M059J (cell line): ENCODE data around the gene TRAK1. TPM values are rescaled to one million over a fixed set of nuclear protein-coding genes. Genes with fewer than 3 reads are reported as not detected.
"Not testable (repeated sequence)": the region's sequence is repeated elsewhere in the genome, so short reads cannot be mapped to it uniquely, and the experiment has no call there.

Experiments used
- DNase-seq: peaks from one replicate; pipeline ENCODE4 v3.0.0-alpha.2; 2012; ENCODE audit warnings: low read depth
- total RNA-seq: library from RNA; depleted of rRNA; stranded (reverse); fragments of >200 nt; shearing (Covaris generic); gene quantifications from 2 replicates; pipeline ENCODE4 v1.2.3, GENCODE V29; 2014

Gene TRAK1
- total RNA-seq, 1 experiment from 2014 or later, result 9.6 TPM

GRCh38 chr3:42098171-42098570 lies 7.0 kb downstream of the TRAK1 start:
- no peak for DNase-seq

- DNase-seq, result no peak
Observed at GRCh38 chr3:42099020-42099765, 8.0 kb downstream of the TRAK1 start.

GRCh38 chr3:42101048-42101447 lies 9.9 kb downstream of the TRAK1 start:
- DNase-seq, result peak; percentile 35

- no peak for DNase-seq
Observed at GRCh38 chr3:42101481-42101880, 10.3 kb downstream of the TRAK1 start.

GRCh38 chr3:42102571-42102970 lies 11.4 kb downstream of the TRAK1 start:
- no peak for DNase-seq

GRCh38 chr3:42103921-42104665 lies 12.9 kb downstream of the TRAK1 start:
- DNase-seq, result not testable (repeated sequence)

GRCh38 chr3:42105994-42106393 lies 14.8 kb downstream of the TRAK1 start:
- DNase-seq, result not testable (repeated sequence)

- no peak for DNase-seq
Observed at GRCh38 chr3:42106646-42107045, 15.5 kb downstream of the TRAK1 start.

- no peak for DNase-seq
Observed at GRCh38 chr3:42110631-42111030, 19.5 kb downstream of the TRAK1 start.

GRCh38 chr3:42114130-42114725 lies 23.1 kb downstream of the TRAK1 start:
- DNase-seq, result no peak

GRCh38 chr3:42115215-42115614 lies 24.1 kb downstream of the TRAK1 start:
- no peak for DNase-seq

GRCh38 chr3:42115946-42116345 lies 24.8 kb downstream of the TRAK1 start:
- no peak for DNase-seq

GRCh38 chr3:42116466-42116865 lies 25.3 kb downstream of the TRAK1 start:
- peak; percentile 61 for DNase-seq

- peak; percentile 85 for DNase-seq
Observed at GRCh38 chr3:42117175-42118008, 26.2 kb downstream of the TRAK1 start.

GRCh38 chr3:42118762-42119361 lies 27.7 kb downstream of the TRAK1 start:
- DNase-seq, result peak; percentile 54

GRCh38 chr3:42119561-42120355 lies 28.6 kb downstream of the TRAK1 start:
- DNase-seq, result peak; percentile 68

GRCh38 chr3:42120866-42121265 lies 29.7 kb downstream of the TRAK1 start:
- peak; percentile 18 for DNase-seq

- DNase-seq, result no peak
Observed at GRCh38 chr3:42122261-42123011, 31.3 kb downstream of the TRAK1 start.

- DNase-seq, result no peak
Observed at GRCh38 chr3:42123012-42123581, 31.9 kb downstream of the TRAK1 start.
